HG03045 (cell line): ENCODE data around the gene LRRC18.

ENCODE experiments used
- ATAC-seq: cut with Tn5 transposase; IDR thresholded peaks from one replicate; pipeline ENCODE4 v1.9.1; 2021; ENCODE audit warnings: mild to moderate bottlenecking, moderate library complexity; ENCODE audit not compliant: unreplicated experiment

Gene LRRC18

GRCh38 chr10:48884179-48885045 is 55.2 kb downstream of the LRRC18 start:
- no peak for ATAC-seq

- no peak for ATAC-seq
These were observed 55.9 kb downstream of the LRRC18 start for GRCh38 chr10:48883701-48884100.

- no peak for ATAC-seq
These were observed 56.8 kb downstream of the LRRC18 start for GRCh38 chr10:48882881-48883280.

GRCh38 chr10:48881937-48882336 is 57.7 kb downstream of the LRRC18 start:
- no peak for ATAC-seq

- ATAC-seq: no peak
These were observed 59.5 kb downstream of the LRRC18 start for GRCh38 chr10:48880016-48880705.

- no peak for ATAC-seq
These were observed 60.2 kb downstream of the LRRC18 start for GRCh38 chr10:48879451-48879850.

GRCh38 chr10:48878091-48878490 is 61.5 kb downstream of the LRRC18 start:
- ATAC-seq: no peak

GRCh38 chr10:48872234-48872633 is 67.4 kb downstream of the LRRC18 start:
- ATAC-seq: no peak
